IPS-18a (cell line): ENCODE results near the gene ELAVL2.

Experiments used
- H3K27ac ChIP-seq: one replicate; pipeline ENCODE4 v1.5.1; 2013; ENCODE audit warnings: low read length
- H3K27me3 ChIP-seq: one replicate; pipeline ENCODE4 v1.6.1; 2013; ENCODE audit warnings: mild to moderate bottlenecking, low read length; ENCODE audit not compliant: control insufficient read depth, insufficient read depth
- H3K36me3 ChIP-seq: one replicate; pipeline ENCODE4 v1.6.1; 2013; ENCODE audit warnings: low read depth, low read length; ENCODE audit not compliant: control insufficient read depth
- H3K4me1 ChIP-seq: one replicate; pipeline ENCODE4 v1.6.1; 2013; ENCODE audit warnings: low read depth, low read length; ENCODE audit not compliant: control insufficient read depth
- H3K4me3 ChIP-seq: one replicate; pipeline ENCODE4 v1.5.1; 2013; ENCODE audit warnings: low read length
- H3K9ac ChIP-seq: one replicate; pipeline ENCODE4 v1.6.1; 2013; ENCODE audit warnings: mild to moderate bottlenecking, low read length, moderate library complexity
- H3K9me3 ChIP-seq: one replicate; pipeline ENCODE4 v1.6.1; 2013; ENCODE audit warnings: low read depth, low read length; ENCODE audit not compliant: control insufficient read depth

ELAVL2 gene

DNA sequence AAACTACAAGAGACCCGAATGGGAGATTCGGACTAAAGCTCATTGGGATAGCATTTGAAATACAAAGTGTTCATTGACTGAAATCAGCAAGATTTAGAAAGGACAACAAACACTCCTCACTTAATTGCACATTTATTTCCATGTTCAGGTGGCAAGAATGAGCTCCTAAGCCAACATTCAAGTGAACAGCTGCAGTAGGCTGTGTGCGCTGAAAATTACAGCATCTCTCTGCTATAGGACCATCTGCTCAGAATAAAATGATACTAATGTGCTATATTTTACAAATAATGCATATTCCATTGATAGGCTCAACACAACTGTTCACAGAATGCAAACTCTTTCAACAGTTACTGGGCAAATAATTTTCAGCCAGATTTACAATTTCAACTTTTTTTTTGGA lies 61.8 kb downstream of the ELAVL2 start:
- Histone ChIP-seq H3K9ac (peak overlapping the region; percentile 10), H3K27me3 (no peaks in the 10 kb centered on the region), H3K27ac (no peak overlapping the region), H3K4me3 (no peak overlapping the region), H3K36me3 (no peaks in the 10 kb centered on the region), H3K9me3 (no peaks in the 10 kb centered on the region), H3K4me1 (peaks cover 21% of the 10 kb centered on the region)

DNA sequence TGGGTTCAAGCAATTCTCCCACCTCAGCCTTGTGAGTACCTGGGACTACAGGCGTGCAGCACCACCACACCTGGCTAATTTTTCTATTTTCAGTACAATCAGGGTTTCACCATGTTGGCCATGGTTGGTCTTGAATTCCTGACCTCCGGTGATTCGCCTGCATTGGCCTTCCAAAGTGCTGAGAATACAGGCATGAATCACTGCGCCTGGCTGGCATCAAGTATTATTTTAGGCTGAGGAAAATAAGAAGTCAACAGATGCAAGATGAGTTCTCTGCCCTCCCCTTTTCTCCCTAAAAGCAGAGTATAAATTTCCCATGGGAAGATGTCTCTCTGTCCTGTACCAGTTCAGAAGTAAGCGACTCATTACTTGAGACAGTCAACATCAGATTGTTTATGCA lies 71.5 kb downstream of the ELAVL2 start:
- no peaks in the 10 kb centered on the region for H3K27me3 ChIP-seq
- H3K4me1 ChIP-seq = peaks cover 22% of the 10 kb centered on the region
- no peak overlapping the region for H3K4me3 ChIP-seq
- no peaks in the 10 kb centered on the region for H3K36me3 ChIP-seq
- no peak overlapping the region for H3K9ac ChIP-seq
- no peak overlapping the region for H3K27ac ChIP-seq
- H3K9me3 ChIP-seq = no peaks in the 10 kb centered on the region

DNA sequence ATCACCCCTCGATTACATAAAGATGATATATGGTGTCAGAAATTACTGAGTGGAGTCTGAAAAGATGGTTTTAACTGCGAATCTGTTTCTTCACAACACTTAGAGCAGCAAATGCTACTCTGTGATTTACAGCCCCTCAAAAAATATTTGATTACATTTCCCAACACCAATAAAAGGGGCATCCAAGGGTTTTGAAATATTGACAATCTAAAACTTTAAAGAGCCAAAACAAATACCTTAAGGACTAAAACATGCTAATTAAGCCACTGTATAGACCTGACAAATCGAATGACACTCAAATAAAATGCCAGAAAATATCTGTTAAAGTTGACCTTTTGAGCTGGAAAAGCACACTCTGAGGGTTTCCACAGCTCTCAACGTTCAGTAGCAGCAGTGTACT lies 73.2 kb downstream of the ELAVL2 start:
- no peaks in the 10 kb centered on the region for H3K36me3 ChIP-seq
- no peak overlapping the region for H3K9ac ChIP-seq
- peaks cover 22% of the 10 kb centered on the region for H3K4me1 ChIP-seq
- no peaks in the 10 kb centered on the region for H3K27me3 ChIP-seq
- H3K27ac ChIP-seq = no peak overlapping the region
- H3K4me3 ChIP-seq = no peak overlapping the region
- no peaks in the 10 kb centered on the region for H3K9me3 ChIP-seq

DNA sequence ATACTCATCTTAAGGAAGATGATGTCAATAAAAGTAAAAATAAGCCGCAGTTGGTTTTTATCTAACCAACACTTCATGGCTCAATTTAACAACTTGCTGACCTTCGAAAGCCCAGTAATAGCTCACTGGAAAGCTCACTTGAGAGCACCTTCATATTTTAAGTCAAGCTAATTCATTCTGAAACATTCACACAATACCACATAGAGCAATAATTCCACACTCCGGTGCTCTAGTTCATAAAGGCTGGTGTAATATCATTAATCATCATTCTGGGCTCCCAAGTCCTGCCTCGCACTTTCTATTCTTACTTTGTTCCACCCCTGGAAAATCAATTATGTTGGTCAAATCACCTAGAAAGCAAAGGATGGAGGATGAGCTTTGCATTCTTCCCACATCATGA lies 74.4 kb downstream of the ELAVL2 start:
- Histone ChIP-seq H3K27ac (no peak overlapping the region), H3K9me3 (no peaks in the 10 kb centered on the region), H3K27me3 (no peaks in the 10 kb centered on the region), H3K4me1 (peaks cover 15% of the 10 kb centered on the region), H3K4me3 (no peak overlapping the region), H3K36me3 (no peaks in the 10 kb centered on the region), H3K9ac (no peak overlapping the region)

DNA sequence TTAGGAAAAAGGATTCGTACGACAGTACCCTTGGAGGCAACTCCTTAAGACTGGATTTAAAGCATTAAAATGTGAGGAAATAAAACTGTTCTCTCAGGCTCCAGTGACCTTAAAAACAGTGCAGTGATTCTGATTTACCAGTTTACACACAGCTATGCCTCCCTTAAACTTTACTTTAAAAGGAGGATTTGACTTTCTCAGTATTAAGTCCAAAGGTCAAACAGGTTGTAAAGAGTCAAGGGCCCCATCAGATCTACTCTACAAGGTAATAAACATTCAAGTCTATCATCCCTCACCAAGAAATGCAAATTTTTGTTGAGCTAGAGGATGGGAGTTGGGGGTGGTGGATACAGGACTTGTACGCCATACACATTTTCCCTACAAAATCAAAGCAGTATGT lies 75.2 kb downstream of the ELAVL2 start:
- Histone ChIP-seq H3K27ac (no peak overlapping the region), H3K9ac (no peak overlapping the region), H3K36me3 (no peaks in the 10 kb centered on the region), H3K4me3 (no peak overlapping the region), H3K27me3 (no peaks in the 10 kb centered on the region), H3K9me3 (no peaks in the 10 kb centered on the region), H3K4me1 (peaks cover 13% of the 10 kb centered on the region)

DNA sequence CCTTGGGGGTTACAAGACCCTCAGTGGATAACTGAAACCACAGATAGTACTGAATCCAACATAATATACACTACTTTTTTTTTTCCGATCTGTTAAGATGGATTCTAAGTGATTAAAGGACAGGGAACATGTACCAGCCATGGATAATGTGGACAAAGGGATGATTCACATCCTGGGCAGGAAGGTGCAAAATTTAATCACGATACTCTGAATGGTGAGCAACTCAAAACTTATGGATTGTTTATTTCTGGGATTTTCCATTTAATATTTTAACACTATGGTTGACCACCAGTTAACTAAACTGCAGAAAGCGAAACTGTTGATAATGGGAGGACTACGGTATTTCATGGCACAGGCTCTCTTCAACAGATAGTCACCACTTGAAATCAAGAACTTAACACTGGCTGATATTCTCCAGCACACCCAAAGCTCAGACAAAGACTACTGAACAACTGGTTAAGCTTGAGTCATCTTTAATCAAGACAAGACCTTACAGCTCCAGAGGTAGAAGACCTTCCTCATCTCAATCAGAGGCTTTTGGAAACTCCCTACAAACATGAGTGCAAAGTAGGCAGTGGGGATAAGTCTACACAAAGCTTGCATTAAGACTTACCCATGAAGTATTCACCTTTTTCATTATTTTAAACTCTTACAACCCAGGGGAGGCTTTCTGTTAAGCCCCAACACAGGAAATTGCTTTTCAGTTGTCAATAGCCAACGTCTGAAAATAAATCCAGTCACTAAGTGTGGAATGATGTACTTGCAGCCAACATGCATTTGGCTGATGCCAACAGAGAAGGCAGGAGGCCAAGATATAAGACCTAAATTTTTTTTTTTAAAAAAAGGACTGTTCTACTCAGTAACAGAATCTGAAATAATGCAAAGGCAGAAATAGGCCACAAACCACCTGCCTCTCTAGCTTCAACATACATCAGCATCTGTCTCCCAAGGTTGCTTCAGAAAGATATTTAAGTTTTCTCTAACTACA lies 78.7 kb downstream of the ELAVL2 start:
- Histone ChIP-seq H3K9me3 (no peaks in the 10 kb centered on the region), H3K27ac (no peak overlapping the region), H3K4me3 (no peak overlapping the region), H3K27me3 (no peaks in the 10 kb centered on the region), H3K4me1 (peaks cover 9% of the 10 kb centered on the region), H3K9ac (no peak overlapping the region), H3K36me3 (no peaks in the 10 kb centered on the region)

DNA sequence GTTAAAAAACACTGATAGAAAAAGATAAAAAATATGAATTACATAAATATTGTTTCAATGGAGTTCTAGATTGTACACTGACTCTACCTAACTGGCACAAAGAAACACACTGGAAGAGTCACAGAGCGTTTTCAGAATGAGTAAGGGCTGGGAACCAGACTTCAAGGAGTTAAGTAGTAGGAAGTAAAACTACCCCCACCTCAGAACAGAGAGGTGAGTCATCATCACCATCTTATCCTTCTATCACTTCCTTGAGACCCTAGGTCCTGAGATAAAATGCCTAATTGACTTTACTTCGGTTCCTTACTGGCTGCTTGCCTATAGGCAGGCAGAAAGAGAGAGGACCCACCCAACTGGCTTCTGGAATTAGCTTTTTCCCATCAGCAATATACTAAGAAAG lies 79.7 kb downstream of the ELAVL2 start:
- H3K4me1 ChIP-seq = peaks cover 16% of the 10 kb centered on the region

DNA sequence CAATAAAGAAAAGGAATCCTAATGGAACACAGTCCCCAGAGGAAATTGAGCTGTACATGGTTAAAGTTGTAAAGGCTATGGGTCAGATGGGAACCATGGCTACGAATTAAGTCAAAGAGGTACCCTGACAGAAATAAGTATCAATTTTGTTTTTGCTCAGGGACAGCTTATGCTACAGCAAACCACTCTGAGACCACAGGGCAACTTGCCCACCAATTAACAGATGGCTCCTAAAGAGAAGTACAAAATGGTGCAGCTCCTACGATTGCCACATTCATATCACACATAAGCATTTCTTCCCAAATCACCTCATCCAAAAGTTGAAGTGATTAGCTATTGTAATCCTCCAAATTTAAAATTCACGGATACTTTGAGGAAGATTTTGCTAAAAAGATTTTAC lies 83.0 kb downstream of the ELAVL2 start:
- H3K36me3 ChIP-seq = no peaks in the 10 kb centered on the region
- no peaks in the 10 kb centered on the region for H3K27me3 ChIP-seq
- no peak overlapping the region for H3K27ac ChIP-seq
- no peaks in the 10 kb centered on the region for H3K9me3 ChIP-seq
- no peak overlapping the region for H3K4me3 ChIP-seq
- H3K4me1 ChIP-seq = peaks cover 41% of the 10 kb centered on the region
- no peak overlapping the region for H3K9ac ChIP-seq

More for the DNA sequence above, 79.7 kb downstream of the ELAVL2 start:
- Histone ChIP-seq H3K9ac (no peak overlapping the region), H3K9me3 (no peaks in the 10 kb centered on the region), H3K4me3 (no peak overlapping the region), H3K27ac (no peak overlapping the region), H3K27me3 (no peaks in the 10 kb centered on the region), H3K36me3 (no peaks in the 10 kb centered on the region)

DNA sequence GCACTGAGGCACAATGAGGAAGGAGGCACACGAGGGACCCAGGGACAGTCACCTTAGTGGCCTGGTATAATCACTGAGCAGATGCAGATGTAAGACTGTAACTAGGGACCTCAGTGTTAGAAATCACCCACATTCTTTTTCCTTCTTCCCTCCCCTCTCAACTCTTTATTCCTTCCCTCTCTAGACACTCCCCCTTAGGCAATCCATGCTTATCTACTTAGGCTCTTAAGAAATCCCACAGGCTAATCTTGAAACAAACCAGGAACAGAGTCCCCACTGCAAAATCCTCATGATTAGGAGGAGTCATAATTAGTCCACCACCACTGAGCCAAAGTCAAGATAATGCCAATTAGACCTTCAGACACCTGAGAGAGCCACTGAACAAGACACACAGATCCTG lies 84.7 kb downstream of the ELAVL2 start:
- no peaks in the 10 kb centered on the region for H3K27me3 ChIP-seq
- H3K4me3 ChIP-seq = no peak overlapping the region
- no peak overlapping the region for H3K9ac ChIP-seq
- H3K27ac ChIP-seq = no peak overlapping the region
- H3K9me3 ChIP-seq = no peaks in the 10 kb centered on the region
- H3K4me1 ChIP-seq = peaks cover 50% of the 10 kb centered on the region
- H3K36me3 ChIP-seq = no peaks in the 10 kb centered on the region

DNA sequence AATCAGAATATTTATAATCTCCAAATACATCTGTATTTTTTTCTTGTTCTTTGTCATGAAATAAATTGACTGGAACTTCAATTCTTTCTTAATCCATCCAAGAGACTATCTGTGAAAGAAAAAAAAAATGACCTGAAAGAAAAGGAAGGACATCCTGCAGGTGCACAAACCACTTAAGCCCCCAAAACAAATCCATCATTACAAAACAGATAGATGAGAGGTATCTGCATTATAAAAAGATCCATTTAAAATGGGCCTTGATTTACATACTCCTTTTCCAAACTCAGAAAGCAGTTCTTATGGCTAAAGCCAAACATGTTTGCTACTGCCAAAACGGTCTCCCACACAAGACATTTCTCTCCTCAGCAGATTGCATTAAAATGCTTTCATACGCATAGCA lies 85.5 kb downstream of the ELAVL2 start:
- Histone ChIP-seq H3K4me1 (peaks cover 55% of the 10 kb centered on the region), H3K36me3 (no peaks in the 10 kb centered on the region), H3K9ac (no peak overlapping the region), H3K9me3 (no peaks in the 10 kb centered on the region), H3K27ac (peak overlapping the region; percentile 25), H3K4me3 (peak overlapping the region; percentile 36), H3K27me3 (no peaks in the 10 kb centered on the region)

DNA sequence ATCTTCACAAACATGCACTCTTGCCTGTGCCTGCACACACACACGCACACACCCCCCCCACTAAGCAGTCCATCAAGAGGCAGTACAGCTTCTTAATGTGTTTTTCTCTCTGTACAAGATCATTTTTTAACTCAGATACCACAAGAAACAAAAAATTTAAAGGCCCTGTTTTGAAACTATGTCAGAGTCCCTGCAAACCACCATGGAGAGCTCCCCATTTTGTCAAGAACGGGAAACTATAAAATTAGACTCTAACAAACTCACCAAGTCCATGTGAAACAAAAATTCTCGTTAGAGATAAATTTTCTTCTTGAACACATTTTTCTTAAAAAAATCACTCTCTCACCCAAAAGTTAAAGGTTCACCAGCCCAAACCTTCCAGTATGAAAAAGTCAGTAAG lies 86.3 kb downstream of the ELAVL2 start:
- no peaks in the 10 kb centered on the region for H3K27me3 ChIP-seq
- no peak overlapping the region for H3K4me3 ChIP-seq
- H3K9me3 ChIP-seq = no peaks in the 10 kb centered on the region
- no peak overlapping the region for H3K9ac ChIP-seq
- no peaks in the 10 kb centered on the region for H3K36me3 ChIP-seq
- no peak overlapping the region for H3K27ac ChIP-seq
- peaks cover 55% of the 10 kb centered on the region for H3K4me1 ChIP-seq

DNA sequence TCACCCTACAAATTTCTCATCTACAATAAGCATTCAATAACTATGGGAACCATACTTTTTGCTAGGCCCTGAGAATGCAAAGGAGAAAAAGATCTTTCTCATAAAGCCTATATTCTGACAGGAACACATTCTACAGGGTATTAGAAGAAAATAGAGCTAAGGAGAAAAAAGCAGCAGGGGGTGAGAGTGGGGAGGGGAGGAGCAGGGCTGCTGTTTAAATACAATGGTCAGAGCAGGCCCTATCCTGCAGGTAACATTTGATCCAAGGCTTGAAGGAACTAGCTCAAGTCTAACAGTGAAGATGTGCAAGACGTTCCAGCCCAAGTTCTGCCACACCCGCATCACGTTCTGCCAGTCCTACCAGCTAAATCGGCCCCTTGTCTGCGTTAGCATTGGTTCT lies 89.7 kb downstream of the ELAVL2 start:
- Histone ChIP-seq H3K9ac (no peak overlapping the region), H3K36me3 (no peaks in the 10 kb centered on the region), H3K4me1 (peaks cover 57% of the 10 kb centered on the region), H3K9me3 (no peaks in the 10 kb centered on the region), H3K4me3 (no peak overlapping the region), H3K27ac (no peak overlapping the region), H3K27me3 (no peaks in the 10 kb centered on the region)
